Breast epithelium (tissue), 4 donors: Measurements from ENCODE around the gene KLHL17. TPM values are rescaled to one million over a fixed set of nuclear protein-coding genes. Genes with fewer than 3 reads are reported as not detected.

Source experiments
- DNase-seq, 2 donors: peaks; one replicate each; pipeline ENCODE4 v3.0.0-alpha.2; 2019; ENCODE audit warnings: low spot score in 2 of 2
- H3K27ac ChIP-seq, 2 donors: fragments of 200-600 bp; sonication (generic) in 1 of 2; one replicate each; pipeline ENCODE4 v1.5.1; 2016 to 2019; ENCODE audit warnings: mild to moderate bottlenecking in 1 of 2
- H3K27me3 ChIP-seq, 2 donors: fragments of 200-600 bp; sonication (generic) in 1 of 2; one replicate each; pipeline versions ENCODE4 v1.5.1 to v1.6.0; 2017 to 2019; ENCODE audit warnings: control low read depth in 1 of 2, mild to moderate bottlenecking in 1 of 2
- H3K36me3 ChIP-seq: fragments of 200-600 bp; one replicate; pipeline ENCODE4 v1.5.1; 2019
- H3K4me1 ChIP-seq, 2 donors: fragments of 200-600 bp; sonication (generic); one replicate each; pipeline ENCODE4 v1.5.1; 2016 to 2019; ENCODE audit warnings: control low read depth in 1 of 2
- H3K4me3 ChIP-seq, 3 donors: fragments of 200-600 bp; sonication (generic); 1 replicate in 2 of 3; 2 replicates in 1 of 3; pipeline ENCODE4 v1.5.1; 2016 to 2019; ENCODE audit warnings: mild to moderate bottlenecking in 3 of 3, moderate library complexity in 2 of 3
- H3K9me3 ChIP-seq, 2 donors: fragments of 200-600 bp; sonication (generic) in 1 of 2; one replicate each; pipeline ENCODE4 v1.5.1; 2016 to 2019; ENCODE audit warnings: control low read depth in 1 of 2
- POLR2A ChIP-seq: fragments of 450-650 bp; IDR thresholded peaks from one replicate; pipeline ENCODE4 v1.6.1; 2016; ENCODE audit warnings: antibody characterized with exemption, mild to moderate bottlenecking, moderate library complexity
- POLR2AphosphoS5 ChIP-seq, 3 donors: sonication (generic); formaldehyde crosslinking; IDR thresholded peaks; one replicate each; pipeline ENCODE4 v1.6.1; 2017; ENCODE audit warnings: antibody characterized with exemption in 3 of 3
- intact Hi-C: fragments of 100-400 bp; cut with DNase I; formaldehyde crosslinking; loops from one replicate; pipeline ENCODE4 v1.15.1; 2023; ENCODE audit warnings: low total_unique reads
- total RNA-seq, 3 donors: library from RNA; depleted of rRNA; stranded (reverse); fragments of >200 nt; gene quantifications; one replicate each; pipeline ENCODE4 v1.1.0, GENCODE V29; 2016
- TF ChIP-seq, protein P1 (sequence below), 3 donors: fragments of 450-650 bp; IDR thresholded peaks; one replicate each; pipeline ENCODE4 v1.5.1; 2016 to 2017; ENCODE audit warnings: antibody characterized with exemption in 3 of 3, mild to moderate bottlenecking in 3 of 3, moderate library complexity in 3 of 3

KLHL17 gene
- total RNA-seq, 3 donors from 2014 or later, result 5.4 to 18.0 (median 10.0) TPM

DNA sequence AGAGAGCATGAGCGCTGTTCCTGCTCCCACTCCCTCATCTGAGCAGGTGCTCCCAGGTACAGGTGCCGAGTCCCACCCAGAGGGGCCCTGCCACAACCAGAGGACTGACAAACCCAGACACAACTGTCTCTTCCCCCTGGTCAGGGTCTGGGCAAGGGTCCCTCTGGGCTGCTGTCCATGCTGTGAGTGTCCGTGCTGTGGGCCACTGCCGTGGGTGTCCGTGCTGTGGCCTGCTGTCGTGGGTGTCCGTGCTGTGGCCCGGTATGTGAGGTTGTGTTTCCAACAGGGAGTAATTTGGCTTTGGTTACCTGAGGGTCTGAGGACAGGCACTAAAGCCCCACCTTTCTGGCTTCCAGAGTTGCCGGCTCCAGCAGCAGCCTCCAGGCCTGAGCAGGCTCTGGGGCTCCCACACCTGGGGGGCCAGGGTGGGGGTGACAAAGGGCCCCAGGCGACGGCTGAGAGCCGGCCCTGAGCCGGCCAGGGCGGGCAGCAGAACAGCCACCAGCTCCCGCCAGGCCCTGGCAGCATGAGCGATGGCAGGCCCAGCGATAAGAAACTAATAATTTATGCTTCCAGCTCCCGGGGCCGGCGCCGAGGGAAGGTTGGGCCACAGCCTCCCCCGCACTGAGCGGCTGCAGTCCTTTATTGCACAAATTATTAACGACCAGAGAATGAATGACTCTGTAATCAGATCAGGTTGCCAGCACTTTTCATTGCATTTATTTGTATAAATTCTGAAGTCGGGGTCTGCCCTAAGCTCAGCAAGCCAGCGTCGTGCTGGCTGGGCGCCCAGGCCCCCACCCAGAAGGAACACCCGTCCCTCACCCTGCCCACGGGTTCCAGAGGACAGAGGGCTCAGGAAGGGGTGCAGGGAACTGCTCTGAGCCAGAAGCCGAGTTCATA is 44.0 kb upstream of the KLHL17 start:
- Histone ChIP-seq H3K27me3 (peaks cover 11 to 84% of the 10 kb centered on the region in 2 donors), H3K9me3 (no peaks in the 10 kb centered on the region), H3K27ac (no peak overlapping the region), H3K4me3 (no peak overlapping the region), H3K36me3 (no peaks in the 10 kb centered on the region), H3K4me1 (peaks cover 7 to 11% of the 10 kb centered on the region in 2 donors)
- no peak for TF ChIP-seq POLR2AphosphoS5 (IDR thresholded peaks at IDR 0.05)
- DNase-seq, result no peak
- intact Hi-C loops, result no loop called here

DNA sequence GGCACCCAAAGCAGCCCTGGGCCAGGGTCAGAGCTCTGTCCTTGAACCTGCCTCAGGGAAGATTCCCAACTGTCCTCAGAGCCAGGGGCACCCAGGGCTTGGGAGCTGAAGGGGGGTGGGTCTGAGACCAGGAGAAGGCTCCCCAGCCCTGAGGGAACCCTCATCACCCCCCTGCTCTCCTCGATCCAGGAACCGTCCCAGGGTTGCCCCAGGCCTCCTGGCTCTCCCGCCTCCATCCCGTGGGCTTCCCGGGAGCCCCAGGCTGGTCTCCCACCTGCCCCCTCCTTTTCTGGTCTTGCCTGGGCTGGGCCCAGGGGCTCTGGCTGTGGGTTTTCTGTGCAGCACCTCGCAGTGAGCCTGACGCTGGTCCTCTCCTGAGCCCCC is 43.3 kb upstream of the KLHL17 start:
- Histone ChIP-seq H3K9me3 (no peaks in the 10 kb centered on the region), H3K27ac (no peak overlapping the region), H3K36me3 (no peaks in the 10 kb centered on the region), H3K27me3 (peaks cover 11 to 88% of the 10 kb centered on the region in 2 donors), H3K4me1 (peaks cover 7 to 12% of the 10 kb centered on the region in 2 donors), H3K4me3 (no peak overlapping the region)
- TF ChIP-seq, protein P1, sequence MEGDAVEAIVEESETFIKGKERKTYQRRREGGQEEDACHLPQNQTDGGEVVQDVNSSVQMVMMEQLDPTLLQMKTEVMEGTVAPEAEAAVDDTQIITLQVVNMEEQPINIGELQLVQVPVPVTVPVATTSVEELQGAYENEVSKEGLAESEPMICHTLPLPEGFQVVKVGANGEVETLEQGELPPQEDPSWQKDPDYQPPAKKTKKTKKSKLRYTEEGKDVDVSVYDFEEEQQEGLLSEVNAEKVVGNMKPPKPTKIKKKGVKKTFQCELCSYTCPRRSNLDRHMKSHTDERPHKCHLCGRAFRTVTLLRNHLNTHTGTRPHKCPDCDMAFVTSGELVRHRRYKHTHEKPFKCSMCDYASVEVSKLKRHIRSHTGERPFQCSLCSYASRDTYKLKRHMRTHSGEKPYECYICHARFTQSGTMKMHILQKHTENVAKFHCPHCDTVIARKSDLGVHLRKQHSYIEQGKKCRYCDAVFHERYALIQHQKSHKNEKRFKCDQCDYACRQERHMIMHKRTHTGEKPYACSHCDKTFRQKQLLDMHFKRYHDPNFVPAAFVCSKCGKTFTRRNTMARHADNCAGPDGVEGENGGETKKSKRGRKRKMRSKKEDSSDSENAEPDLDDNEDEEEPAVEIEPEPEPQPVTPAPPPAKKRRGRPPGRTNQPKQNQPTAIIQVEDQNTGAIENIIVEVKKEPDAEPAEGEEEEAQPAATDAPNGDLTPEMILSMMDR (IDR thresholded peaks at IDR 0.05), result no peak
- TF ChIP-seq POLR2A (no peak), POLR2AphosphoS5 (IDR thresholded peaks at IDR 0.05) (no peak)
- no peak for DNase-seq
- intact Hi-C loops, result no loop called here

DNA sequence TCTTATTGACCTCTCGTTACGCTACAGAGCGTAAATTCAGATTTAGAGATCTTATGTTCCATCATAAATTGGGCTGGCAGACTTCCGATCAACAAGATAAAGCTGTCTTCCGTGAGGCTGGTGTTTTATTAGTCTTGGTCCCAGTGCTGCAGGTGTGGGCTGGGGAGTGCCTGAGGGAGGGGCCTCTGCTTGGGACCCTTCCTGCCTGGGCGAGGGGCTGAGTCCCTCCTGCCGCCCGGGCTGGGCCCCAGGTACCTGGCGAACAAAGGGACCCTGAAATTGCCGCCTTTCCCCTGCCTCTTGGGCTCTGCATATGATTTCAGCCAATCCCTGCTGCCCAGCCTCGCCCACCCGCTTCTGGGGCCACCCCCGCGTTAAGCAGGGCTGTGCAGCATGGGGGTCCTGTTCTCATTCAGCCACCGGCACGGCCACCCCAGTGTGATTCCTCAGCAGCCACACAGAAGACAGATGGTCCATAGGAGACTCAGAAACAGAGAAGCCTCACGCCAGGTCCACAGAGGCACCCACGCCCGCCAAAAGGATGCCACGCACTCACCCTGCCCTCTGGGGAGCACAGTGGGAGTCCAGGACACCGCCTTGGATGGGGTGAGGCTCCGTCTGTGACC is 42.8 kb upstream of the KLHL17 start:
- TF ChIP-seq, protein P1 (IDR thresholded peaks at IDR 0.05), result no peak
- TF ChIP-seq POLR2A, result no peak
- TF ChIP-seq POLR2AphosphoS5 (IDR thresholded peaks at IDR 0.05), result no peak
- no peak overlapping the region for H3K4me3 ChIP-seq
- no peak for DNase-seq
- no peaks in the 10 kb centered on the region for H3K9me3 ChIP-seq
- H3K27ac ChIP-seq, result no peak overlapping the region
- no peaks in the 10 kb centered on the region for H3K36me3 ChIP-seq
- peaks cover 7 to 12% of the 10 kb centered on the region in 2 donors for H3K4me1 ChIP-seq
- intact Hi-C loops, result no loop called here
- peaks cover 11 to 86% of the 10 kb centered on the region in 2 donors for H3K27me3 ChIP-seq

DNA sequence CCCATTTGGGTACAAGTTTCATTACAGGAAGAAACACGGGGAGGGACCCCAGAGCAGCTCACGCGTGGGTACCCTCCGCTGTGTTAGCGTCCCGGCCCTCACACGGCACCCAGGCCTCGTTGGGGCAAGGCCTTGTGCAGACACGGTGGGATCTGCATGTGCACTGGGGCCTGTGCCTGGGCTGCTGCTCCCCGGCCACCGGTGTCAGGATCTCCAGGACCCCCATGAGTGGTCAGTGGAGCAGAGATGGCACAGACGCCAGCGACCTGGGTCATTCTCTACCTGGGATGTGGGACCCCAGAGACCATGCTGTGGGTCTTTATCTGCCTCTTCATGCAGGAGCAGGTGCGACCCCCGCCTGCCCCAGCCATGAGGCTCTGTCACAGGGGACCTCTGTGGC is 42.0 kb upstream of the KLHL17 start:
- no peaks in the 10 kb centered on the region for H3K9me3 ChIP-seq
- H3K36me3 ChIP-seq, result no peaks in the 10 kb centered on the region
- H3K27me3 ChIP-seq, result peaks cover 17 to 86% of the 10 kb centered on the region in 2 donors
- intact Hi-C loops, result no loop called here
- peaks cover 7 to 17% of the 10 kb centered on the region in 2 donors for H3K4me1 ChIP-seq
- no peak overlapping the region for H3K27ac ChIP-seq
- no peak for DNase-seq
- TF ChIP-seq POLR2A, result no peak
- TF ChIP-seq, protein P1 (IDR thresholded peaks at IDR 0.05), result no peak
- H3K4me3 ChIP-seq, result no peak overlapping the region

DNA sequence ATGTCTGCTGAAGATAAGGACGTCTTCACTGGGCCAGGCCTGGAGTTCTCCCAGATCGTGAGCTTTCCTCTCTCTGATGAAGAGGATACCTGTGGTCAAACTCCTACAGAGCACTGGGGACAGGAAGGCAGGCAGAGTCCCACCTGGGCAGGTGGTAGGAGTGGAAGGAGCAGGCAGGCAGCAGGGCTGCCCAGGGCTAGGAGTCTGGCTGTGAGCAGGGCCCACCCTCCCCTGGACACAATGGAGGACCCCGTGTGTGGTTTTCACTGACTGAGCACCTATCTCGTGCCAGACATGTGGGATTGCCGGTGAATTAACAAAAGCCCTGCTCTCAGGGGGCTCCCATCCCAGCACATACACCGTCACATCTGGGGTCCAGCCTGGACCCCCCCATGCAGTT is 41.5 kb upstream of the KLHL17 start:
- H3K27ac ChIP-seq, result no peak overlapping the region
- peaks cover 7 to 19% of the 10 kb centered on the region in 2 donors for H3K4me1 ChIP-seq
- no peak overlapping the region for H3K4me3 ChIP-seq
- peaks cover 17 to 85% of the 10 kb centered on the region in 2 donors for H3K27me3 ChIP-seq
- H3K36me3 ChIP-seq, result no peaks in the 10 kb centered on the region
- no peak for DNase-seq
- no peaks in the 10 kb centered on the region for H3K9me3 ChIP-seq
- no peak for TF ChIP-seq POLR2A
- TF ChIP-seq POLR2AphosphoS5 (IDR thresholded peaks at IDR 0.05), result no peak
- TF ChIP-seq, protein P1 (IDR thresholded peaks at IDR 0.05), result no peak
- intact Hi-C loops, result no loop called here
